H1 (cell line): Measurements from ENCODE around the gene ALOX5AP. TPM values are rescaled to one million over a fixed set of nuclear protein-coding genes. Genes with fewer than 3 reads are reported as not detected.

Source experiments
- CTCF ChIA-PET: fragments of 300-600 bp; sonication (Branson Sonifier 250); formaldehyde crosslinking; loops from one replicate; lab custom pipeline; 2021; ENCODE audit not compliant: partially characterized antibody; lab: Charles Lee
- POLR2A ChIA-PET: fragments of 300-600 bp; sonication (Branson Sonifier 250); formaldehyde crosslinking; loops from one replicate; lab custom pipeline; 2021; ENCODE audit warnings: inconsistent platforms; ENCODE audit not compliant: partially characterized antibody; lab: Charles Lee
- DNase-seq, 2 experiments: peaks; one replicate each; pipeline versions ENCODE4 v3.0.0 to v3.0.0-alpha.2; 2010 to 2022; ENCODE audit warnings: low spot score in 2 of 2, low read depth in 1 of 2, mixed read lengths in 1 of 2
- FAIRE-seq: peaks from 2 replicates; lab custom pipeline; 2011; peaks lifted over from hg19 to GRCh38; lab: Jason Lieb, UNC
- H2AFZ ChIP-seq: 2 replicates; pipeline ENCODE4 v1.8.1; 2012; ENCODE audit warnings: low read length, inconsistent platforms
- H2AK5ac ChIP-seq: 2 replicates; pipeline ENCODE4 v1.6.1; 2013; ENCODE audit warnings: low read depth, low read length
- H2BK120ac ChIP-seq: replicated peaks from 2 replicates; pipeline ENCODE3; 2013; ENCODE audit warnings: low read depth, low read length, inconsistent platforms
- H2BK12ac ChIP-seq: 2 replicates; pipeline ENCODE4 v1.6.1; 2013; ENCODE audit warnings: low read depth, low read length
- H2BK15ac ChIP-seq: 2 replicates; pipeline ENCODE4 v1.6.1; 2013; ENCODE audit warnings: low read length
- H2BK20ac ChIP-seq: 2 replicates; pipeline ENCODE4 v1.6.1; 2013; ENCODE audit warnings: low read length
- H2BK5ac ChIP-seq: 2 replicates; pipeline ENCODE4 v1.6.1; 2013; ENCODE audit warnings: low read depth, low read length
- H3K14ac ChIP-seq: 2 replicates; pipeline ENCODE4 v1.6.1; 2013; ENCODE audit warnings: inconsistent platforms; ENCODE audit not compliant: insufficient read length
- H3K18ac ChIP-seq: 2 replicates; pipeline ENCODE4 v1.6.1; 2013; ENCODE audit warnings: low read length; ENCODE audit errors: extremely low read depth
- H3K23ac ChIP-seq: 2 replicates; pipeline ENCODE4 v1.6.1; 2013; ENCODE audit warnings: inconsistent platforms; ENCODE audit not compliant: insufficient read length
- H3K23me2 ChIP-seq: 2 replicates; pipeline ENCODE4 v1.6.1; 2013; ENCODE audit warnings: low read depth, low read length
- H3K27ac ChIP-seq: 2 replicates; pipeline ENCODE4 v1.6.1; 2011; ENCODE audit warnings: low read depth, low read length, inconsistent platforms
- H3K27me3 ChIP-seq, 4 experiments: replicated peaks in 1 of 4; 1 replicate in 1 of 4; 2 replicates in 3 of 4; pipeline versions ENCODE4 v1.6.1 to v1.8.1; 2011 to 2013; ENCODE audit warnings: low read length in 3 of 4, mild to moderate bottlenecking in 3 of 4, inconsistent platforms in 2 of 4, mixed read lengths in 2 of 4, moderate library complexity in 1 of 4; ENCODE audit not compliant: control insufficient read depth in 3 of 4, insufficient read depth in 3 of 4; ENCODE audit errors: extremely low read depth in 1 of 4
- H3K36me3 ChIP-seq, 4 experiments: 2 replicates each; pipeline versions ENCODE4 v1.6.1 to v1.8.1; 2011 to 2013; ENCODE audit warnings: mild to moderate bottlenecking in 4 of 4, low read length in 3 of 4, moderate library complexity in 2 of 4, control low read depth in 1 of 4, inconsistent platforms in 1 of 4; ENCODE audit not compliant: insufficient read depth in 4 of 4, control insufficient read depth in 2 of 4
- H3K4ac ChIP-seq: replicated peaks from 2 replicates; pipeline ENCODE3; 2013; ENCODE audit warnings: low read length, low read depth, mixed read lengths, inconsistent platforms; ENCODE audit not compliant: insufficient read length
- H3K4me1 ChIP-seq, 4 experiments: replicated peaks in 1 of 4; 1 replicate in 1 of 4; 2 replicates in 3 of 4; pipeline versions ENCODE4 v1.6.1 to v1.8.1; 2011 to 2013; ENCODE audit warnings: low read length in 3 of 4, inconsistent platforms in 2 of 4, mixed read lengths in 1 of 4; ENCODE audit not compliant: insufficient read depth in 4 of 4, control insufficient read depth in 3 of 4
- H3K4me2 ChIP-seq, 2 experiments: 2 replicates each; pipeline versions ENCODE4 v1.6.1 to v1.8.1; 2011 to 2013; ENCODE audit warnings: low read depth in 2 of 2, low read length in 2 of 2, control low read depth in 1 of 2, inconsistent platforms in 1 of 2, mild to moderate bottlenecking in 1 of 2; ENCODE audit not compliant: insufficient read depth in 1 of 2
- H3K4me3 ChIP-seq, 4 experiments: fragments of 200-600, 300-600 bp in 1 of 4; sonication (generic), shearing (Covaris generic), sonication (Bioruptor Twin) in 1 of 4; 2 replicates each; pipeline versions ENCODE4 v1.5.1 to v1.8.1; 2011 to 2016; ENCODE audit warnings: low read length in 4 of 4, low read depth in 3 of 4, control low read depth in 2 of 4, inconsistent platforms in 2 of 4, mild to moderate bottlenecking in 2 of 4, mixed read lengths in 1 of 4, moderate library complexity in 1 of 4; ENCODE audit not compliant: insufficient read depth in 2 of 4; ENCODE audit errors: extremely low read depth in 1 of 4
- H3K56ac ChIP-seq: replicated peaks from 2 replicates; pipeline ENCODE3; 2013; ENCODE audit warnings: low read depth, mild to moderate bottlenecking, mixed read lengths, low read length, inconsistent platforms; ENCODE audit not compliant: insufficient read length
- H3K79me1 ChIP-seq: 2 replicates; pipeline ENCODE4 v1.6.1; 2013; ENCODE audit warnings: low read depth, low read length, control low read depth
- H3K79me2 ChIP-seq, 2 experiments: 2 replicates each; pipeline versions ENCODE4 v1.6.1 to v1.8.1; 2012 to 2013; ENCODE audit warnings: low read length in 2 of 2, mild to moderate bottlenecking in 2 of 2, inconsistent platforms in 1 of 2; ENCODE audit not compliant: insufficient read depth in 2 of 2, control insufficient read depth in 1 of 2
- H3K9ac ChIP-seq, 4 experiments: replicated peaks in 1 of 4; 1 replicate in 1 of 4; 2 replicates in 3 of 4; pipeline versions ENCODE4 v1.6.1 to v1.8.1; 2011 to 2013; ENCODE audit warnings: low read depth in 3 of 4, low read length in 3 of 4, control low read depth in 2 of 4, mild to moderate bottlenecking in 2 of 4, moderate library complexity in 2 of 4, inconsistent platforms in 1 of 4; ENCODE audit errors: extremely low read depth in 1 of 4
- H3K9me3 ChIP-seq, 2 experiments: 2 replicates each; pipeline versions ENCODE4 v1.6.1 to v1.8.1; 2012 to 2013; ENCODE audit warnings: mild to moderate bottlenecking in 2 of 2, moderate library complexity in 2 of 2, control low read depth in 1 of 2, inconsistent platforms in 1 of 2, low read depth in 1 of 2, low read length in 1 of 2, mixed read lengths in 1 of 2; ENCODE audit not compliant: insufficient read depth in 2 of 2
- H4K20me1 ChIP-seq, 2 experiments: replicated peaks in 1 of 2; 2 replicates each; pipeline versions ENCODE3 to v1.8.1; 2011 to 2013; ENCODE audit warnings: inconsistent platforms in 2 of 2, low read length in 2 of 2, mild to moderate bottlenecking in 1 of 2; ENCODE audit not compliant: insufficient read depth in 2 of 2, control insufficient read depth in 1 of 2
- H4K5ac ChIP-seq: 2 replicates; pipeline ENCODE4 v1.6.1; 2013; ENCODE audit warnings: low read length, low read depth, mixed read lengths, inconsistent platforms; ENCODE audit not compliant: insufficient read length
- H4K8ac ChIP-seq: 2 replicates; pipeline ENCODE4 v1.8.0; 2013; ENCODE audit warnings: mild to moderate bottlenecking, moderate library complexity, low read length, inconsistent platforms; ENCODE audit not compliant: insufficient read depth; ENCODE audit errors: extremely low read depth
- H4K91ac ChIP-seq: replicated peaks from 2 replicates; pipeline ENCODE3; 2013; ENCODE audit warnings: low read length, mixed read lengths, inconsistent platforms; ENCODE audit not compliant: insufficient read length
- ASH2L ChIP-seq: fragments of 200-600, 300-600 bp; sonication (generic); IDR thresholded peaks from one replicate; pipeline ENCODE4 v1.7.1; 2017; ENCODE audit warnings: low read length
- CEBPB ChIP-seq: IDR thresholded peaks from 2 replicates; pipeline ENCODE4 v1.6.1; 2012; ENCODE audit warnings: low read depth, low read length
- EGR1 ChIP-seq: IDR thresholded peaks from 2 replicates; pipeline ENCODE4 v1.6.1; 2011; ENCODE audit warnings: low read depth, low read length, borderline replicate concordance
- SP1 ChIP-seq: IDR thresholded peaks from 2 replicates; pipeline ENCODE4 v1.6.1; 2011; ENCODE audit warnings: low read depth, low read length
- SP4 ChIP-seq: IDR thresholded peaks from 2 replicates; pipeline ENCODE4 v1.6.1; 2012; ENCODE audit warnings: low read length, inconsistent platforms
- TBP ChIP-seq: IDR thresholded peaks from 2 replicates; pipeline ENCODE4 v1.6.1; 2011; ENCODE audit warnings: low read depth, low read length, improper control_type of control experiment
- TEAD4 ChIP-seq: IDR thresholded peaks from 2 replicates; pipeline ENCODE4 v1.6.1; 2012; ENCODE audit warnings: low read depth, low read length, inconsistent platforms, mixed read lengths
- USF2 ChIP-seq: IDR thresholded peaks from 2 replicates; pipeline ENCODE4 v1.6.1; 2011; ENCODE audit warnings: low read length, improper control_type of control experiment
- WGBS, 2 experiments: shearing (Covaris generic) in 1 of 2; methylation state at CpG; one replicate each; pipeline versions ENCODE4 v1.1.6 to v1.1.7; 2013 to 2015; ENCODE audit warnings: low lambda C conversion rate in 2 of 2, mixed read lengths in 2 of 2, inconsistent platforms in 1 of 2, low coverage in 1 of 2, missing lambda C conversion rate in 1 of 2; ENCODE audit not compliant: insufficient replicate concordance in 2 of 2, insufficient coverage in 1 of 2, insufficient read length in 1 of 2; ENCODE audit errors: extremely low coverage in 1 of 2, missing lambda C conversion rate in 1 of 2; 5-methylcytosine and 5-hydroxymethylcytosine counted together
- polyA plus RNA-seq, 7 experiments: library from polyadenylated mRNA; depleted of rRNA in 3 of 7; stranded (reverse) in 5 of 7; unstranded in 2 of 7; fragments of >200 nt in 5 of 7; fragments of 200-250 nt in 2 of 7; gene quantifications; 1 replicate in 5 of 7; 2 replicates in 1 of 7; 4 replicates in 1 of 7; pipeline versions ENCODE4 v1.2.1 to v1.2.3, GENCODE V29; 2011 to 2013; ENCODE audit warnings: missing spikeins in 2 of 7, mixed read lengths in 2 of 7
- total RNA-seq: library from RNA; stranded (reverse); fragmentation: NEBNext Ultra II Directional; extraction: Animal tissue kit (Norgen Biotek cat#: 25700); gene quantifications from 2 replicates; pipeline ENCODE4 v1.2.1, GENCODE V29; 2021

Gene ALOX5AP
- total and polyA plus RNA-seq, 2 of the 8 experiments (the other 6 are each of a cell fraction or from before 2014, with no cell fraction given) = not detected

GRCh38 chr13:30746791-30747190 lies 11.4 kb downstream of the ALOX5AP start:
- H2BK120ac ChIP-seq = no peak overlapping the region
- H3K9me3 ChIP-seq = no peaks in the 10 kb centered on the region
- no peak overlapping the region for H2AFZ ChIP-seq
- H3K27ac ChIP-seq = no peak overlapping the region
- no peak overlapping the region for H2BK20ac ChIP-seq
- H4K20me1 ChIP-seq = no peaks in the 10 kb centered on the region
- TF ChIP-seq EGR1 (no peak), ASH2L (no peak), USF2 (no peak), SP1 (no peak), SP4 (no peak), CEBPB (no peak), TEAD4 (no peak), TBP (no peak)
- H4K5ac ChIP-seq = no peak overlapping the region
- no peak overlapping the region for H2BK15ac ChIP-seq
- no peak overlapping the region for H3K14ac ChIP-seq
- ChIA-PET POLR2A (no interaction called here), CTCF (interaction anchor here (1.0 to 1.6 kb wide), 4 partner anchors 10 to 119 kb away, joined by 3 to 4 read pairs (median 3); no protein-coding TSS in a partner anchor)
- no peak for DNase-seq
- no peak overlapping the region for H2BK5ac ChIP-seq
- no peak overlapping the region for H3K4me2 ChIP-seq
- no peak overlapping the region for H3K4ac ChIP-seq
- no peak overlapping the region for H4K8ac ChIP-seq
- H2BK12ac ChIP-seq = no peak overlapping the region
- H3K36me3 ChIP-seq = no peaks in the 10 kb centered on the region
- no peak overlapping the region for H3K4me3 ChIP-seq
- H3K9ac ChIP-seq = no peak overlapping the region
- H3K4me1 ChIP-seq = peaks cover 0 to 3% (median 0%) of the 10 kb centered on the region in 4 experiments; a peak in 1 of 7 replicates
- no peak overlapping the region for H3K56ac ChIP-seq
- no peaks in the 10 kb centered on the region for H3K23me2 ChIP-seq
- FAIRE-seq = no peak
- H3K23ac ChIP-seq = no peak overlapping the region
- no peak overlapping the region for H3K18ac ChIP-seq
- H2AK5ac ChIP-seq = no peak overlapping the region
- 88% methylated on average over 2 of the region's 2 CpGs; no CpG with 5 or more reads in 1 of the 2 experiments for WGBS, 2 experiments
- H4K91ac ChIP-seq = no peak overlapping the region
- no peaks in the 10 kb centered on the region for H3K79me2 ChIP-seq
- H3K79me1 ChIP-seq = no peaks in the 10 kb centered on the region
- no peaks in the 10 kb centered on the region for H3K27me3 ChIP-seq
